GM19372 (cell line): ENCODE data around the gene FHOD3.
A peak's percentile ranks its signal among the peaks of the same experiment; 100 is the strongest.

Source experiments
- ATAC-seq: cut with Tn5 transposase; IDR thresholded peaks from one replicate; pipeline ENCODE4 v1.9.1; 2021; ENCODE audit warnings: mild to moderate bottlenecking, low read depth, moderate library complexity; ENCODE audit not compliant: unreplicated experiment

The FHOD3 gene

DNA sequence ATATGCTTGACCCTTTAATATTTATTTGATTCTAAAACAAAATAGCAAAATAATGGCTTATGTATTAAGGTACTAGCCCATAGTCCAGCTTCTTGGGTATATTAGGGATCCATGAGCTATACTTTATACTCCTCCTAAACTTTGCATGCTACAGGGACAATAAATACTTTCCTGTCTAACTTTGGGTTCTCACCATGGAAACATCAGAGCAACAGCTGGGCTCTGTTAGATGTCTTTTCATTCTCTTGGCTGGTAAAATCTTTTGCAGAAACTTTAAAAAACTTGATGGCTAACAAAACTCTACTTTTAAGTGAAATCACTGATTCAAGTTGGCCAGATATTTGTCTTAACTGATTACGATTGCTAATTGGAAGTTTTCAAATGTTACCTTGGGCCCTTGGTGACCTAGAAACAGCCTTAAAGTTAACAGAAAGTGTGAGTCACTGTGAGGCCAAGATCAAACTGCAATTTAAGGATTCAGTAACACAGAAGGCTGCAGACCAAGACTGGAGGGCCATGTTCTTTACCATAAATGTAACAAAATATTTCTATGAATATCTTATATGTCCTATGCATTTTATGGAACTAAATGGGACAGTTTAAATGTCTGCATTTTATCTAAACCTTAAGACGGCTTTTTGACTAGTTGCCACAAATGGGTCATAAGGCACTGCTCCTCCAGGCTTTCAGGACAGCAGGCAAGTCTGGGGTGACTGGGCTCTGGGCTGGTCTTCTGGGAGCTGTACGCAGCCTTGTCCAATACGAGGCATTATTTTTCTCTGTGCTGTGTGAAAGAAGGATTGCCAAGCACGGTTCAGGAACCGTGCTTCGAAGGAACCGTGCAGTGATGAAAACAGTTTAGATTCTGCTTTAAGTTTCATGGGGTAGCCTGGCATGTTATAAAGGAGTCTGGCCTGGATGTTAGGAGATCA lies 342.8 kb downstream of the FHOD3 start:
- ATAC-seq: no peak

DNA sequence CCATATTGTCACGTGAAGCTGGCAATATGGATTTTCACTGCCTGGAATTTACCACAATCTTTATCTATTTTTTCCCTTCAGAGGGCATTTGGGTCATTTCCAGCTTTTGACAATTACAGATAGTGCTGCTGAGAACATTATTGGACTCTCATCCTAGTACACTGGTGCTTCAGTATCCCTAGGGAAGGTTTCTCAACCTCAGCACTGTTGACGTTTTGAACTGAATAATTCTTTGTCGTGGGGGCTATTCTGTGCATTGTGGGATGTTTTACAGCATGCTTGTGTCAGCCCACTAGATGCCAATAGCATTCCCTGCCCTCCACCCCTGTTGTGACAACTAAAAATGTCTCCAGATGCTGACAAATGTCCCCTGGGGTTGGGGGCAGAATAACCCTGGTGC lies 345.5 kb downstream of the FHOD3 start:
- no peak for ATAC-seq

DNA sequence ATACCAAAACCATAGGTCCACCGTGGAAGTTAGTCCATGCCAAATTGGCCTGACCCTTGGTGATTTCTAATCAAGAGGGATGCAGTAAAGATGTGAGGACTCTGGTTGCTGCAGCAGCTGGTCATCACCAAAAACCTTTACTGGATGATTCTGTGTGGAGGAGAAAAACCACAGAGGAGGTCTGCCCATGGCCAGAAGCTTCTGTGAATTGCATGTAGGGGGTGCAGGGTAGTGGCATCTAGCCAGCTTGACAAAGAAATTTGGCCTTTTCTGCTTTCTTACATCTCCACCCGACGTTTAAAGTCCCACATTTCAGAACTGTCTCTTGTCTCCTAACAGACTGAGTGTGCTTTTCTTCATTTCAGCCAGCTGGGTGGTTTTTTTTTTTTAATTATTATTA lies 351.3 kb downstream of the FHOD3 start:
- ATAC-seq: no peak

DNA sequence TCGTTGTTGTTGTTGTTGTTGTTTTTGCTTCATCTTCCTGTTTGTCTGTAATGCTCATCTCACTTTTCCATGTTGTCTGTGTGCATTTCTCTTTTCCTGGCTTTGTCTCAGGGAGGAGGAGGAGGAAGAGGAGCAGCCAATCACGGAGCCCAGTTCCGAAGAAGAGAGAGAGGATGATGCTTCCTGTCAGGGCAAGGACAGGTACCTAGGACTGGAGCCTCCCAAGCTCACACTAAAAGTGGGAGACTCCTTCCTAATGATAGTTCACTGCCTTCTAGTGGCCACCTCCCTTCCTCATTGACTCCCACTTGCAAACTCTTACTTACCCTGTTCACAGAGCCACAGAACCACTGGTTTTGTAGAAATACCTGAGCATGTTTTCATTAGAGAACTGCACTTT lies 351.7 kb downstream of the FHOD3 start:
- ATAC-seq: no peak

GRCh38 chr18:36650266-36650665 lies 352.8 kb downstream of the FHOD3 start:
- ATAC-seq: no peak

DNA sequence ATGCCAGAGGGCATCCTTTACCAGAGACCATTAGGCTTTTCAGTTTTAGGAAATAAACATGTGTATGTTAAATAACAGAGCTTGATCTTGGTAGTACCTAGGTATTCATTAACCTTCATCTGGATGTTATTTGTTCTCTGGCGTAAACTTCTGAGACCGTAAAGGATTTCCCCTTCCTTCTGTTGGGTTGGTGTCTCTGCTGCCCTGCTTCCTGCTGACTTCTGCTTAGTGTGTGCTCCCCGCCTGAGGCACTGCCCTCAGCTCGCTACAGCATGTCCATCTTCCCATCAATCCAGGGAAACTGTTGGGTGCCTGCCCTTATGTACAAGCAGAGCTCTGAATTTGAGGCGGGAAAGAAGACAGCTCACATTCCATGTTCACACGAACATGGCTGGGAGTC lies 353.4 kb downstream of the FHOD3 start:
- ATAC-seq: peak; percentile 76

GRCh38 chr18:36652503-36652902 lies 355.0 kb downstream of the FHOD3 start:
- ATAC-seq: no peak

- no peak for ATAC-seq
These were observed 355.8 kb downstream of the FHOD3 start for GRCh38 chr18:36653141-36653869.

DNA sequence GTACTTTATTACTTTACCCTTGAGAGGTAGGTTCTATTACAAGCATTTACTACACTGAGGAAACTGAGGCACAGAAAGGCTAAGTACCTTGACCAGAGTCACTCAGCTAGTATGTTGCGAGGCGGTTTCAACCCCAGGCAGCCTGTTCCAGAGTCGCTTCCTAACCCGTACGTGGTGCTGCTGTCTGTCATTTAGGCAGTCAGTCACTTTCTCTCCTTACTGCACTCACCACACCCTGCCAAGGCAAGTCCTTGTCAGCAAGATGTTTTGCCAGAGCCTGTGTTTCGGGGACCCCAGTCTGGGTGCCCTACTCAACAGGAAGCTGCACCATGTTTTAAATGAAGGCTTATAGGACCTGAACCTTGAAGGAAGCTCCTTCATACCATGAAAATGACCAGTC lies 356.4 kb downstream of the FHOD3 start:
- no peak for ATAC-seq

- ATAC-seq: no peak
These were observed 357.6 kb downstream of the FHOD3 start for GRCh38 chr18:36655074-36655473.

DNA sequence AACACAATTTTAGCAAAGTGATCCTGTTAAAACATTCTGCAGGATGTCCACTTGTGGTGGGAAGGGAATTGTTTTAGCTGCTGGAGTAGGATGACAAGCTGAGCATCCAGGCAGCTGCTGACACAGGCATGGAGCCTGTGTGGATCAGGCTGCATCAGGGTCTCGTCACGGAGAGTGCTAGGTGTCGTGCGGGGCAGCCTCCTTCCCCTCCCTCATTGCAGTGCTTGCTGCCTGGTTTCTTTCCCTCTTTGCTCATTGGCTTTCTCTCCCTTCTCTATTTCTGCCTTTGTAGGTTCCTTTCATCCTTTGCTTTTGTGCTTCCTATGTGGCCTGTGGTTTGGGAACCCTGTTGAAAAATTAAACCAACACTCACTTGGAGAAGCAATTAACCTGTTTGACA lies 358.4 kb downstream of the FHOD3 start:
- ATAC-seq: no peak

DNA sequence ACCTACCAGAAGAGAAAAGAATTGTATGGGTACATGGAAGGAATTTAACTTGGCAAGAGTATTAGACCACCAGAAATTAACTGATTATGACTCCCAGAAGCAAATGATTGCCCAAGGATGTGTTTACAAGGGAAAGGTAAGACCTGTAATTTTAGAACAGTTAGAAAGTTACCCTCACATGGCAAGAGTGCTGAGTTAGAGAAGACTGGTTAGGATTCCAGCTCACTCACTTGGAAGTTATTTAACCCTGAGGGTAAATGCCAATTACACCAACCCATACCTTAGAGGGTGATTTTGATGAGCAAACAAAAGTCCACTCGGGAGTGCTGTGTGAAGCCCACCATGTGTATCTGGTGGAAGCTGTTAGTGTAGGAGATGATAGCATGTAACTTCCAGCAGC lies 361.1 kb downstream of the FHOD3 start:
- no peak for ATAC-seq

DNA sequence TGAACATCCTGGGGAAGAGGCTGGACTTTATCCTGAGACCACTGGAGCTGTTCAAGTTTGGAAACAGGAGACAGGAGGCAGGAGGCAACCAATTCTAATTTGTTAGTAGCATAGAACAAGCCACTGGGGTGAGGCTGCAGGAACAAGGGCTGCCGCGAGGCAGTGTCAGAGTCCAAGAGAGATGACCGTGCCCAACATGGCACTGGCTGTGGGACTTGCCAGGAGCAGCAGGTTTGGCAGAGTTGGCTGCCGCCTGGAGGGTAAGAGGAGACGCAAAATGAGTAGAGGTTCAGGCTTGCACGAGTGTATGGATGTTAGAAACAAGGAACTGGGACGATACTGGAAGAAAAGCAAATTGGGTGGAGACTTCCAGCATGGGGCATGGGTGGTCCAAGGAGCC lies 362.8 kb downstream of the FHOD3 start:
- ATAC-seq: no peak

- ATAC-seq: no peak
These were observed 364.5 kb downstream of the FHOD3 start for GRCh38 chr18:36661999-36662398.

DNA sequence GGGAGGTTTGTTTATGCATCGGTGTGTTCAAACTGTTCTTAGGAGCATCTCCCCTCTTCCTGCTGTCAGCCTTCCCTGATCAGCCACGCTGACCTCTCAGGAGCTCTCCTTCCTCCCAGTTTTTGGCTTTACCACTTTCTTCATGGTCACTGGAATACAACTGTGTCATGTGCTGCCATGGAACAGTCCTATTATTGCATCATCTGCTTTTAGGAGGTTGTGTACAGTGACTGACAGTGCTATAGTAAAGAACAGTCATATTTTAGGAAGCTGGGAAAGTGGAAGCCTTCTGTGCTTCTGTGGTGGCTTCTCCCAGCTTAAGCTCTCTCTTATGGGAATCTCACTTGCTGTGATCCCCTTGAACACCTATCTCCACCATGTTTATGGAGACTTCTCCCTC lies 365.8 kb downstream of the FHOD3 start:
- ATAC-seq: no peak

- ATAC-seq: no peak
These were observed 368.4 kb downstream of the FHOD3 start for GRCh38 chr18:36665952-36666351.

GRCh38 chr18:36667811-36668210 lies 370.3 kb downstream of the FHOD3 start:
- no peak for ATAC-seq

- no peak for ATAC-seq
These were observed 370.8 kb downstream of the FHOD3 start for GRCh38 chr18:36668349-36668748.

- ATAC-seq: peak; percentile 77
These were observed 375.2 kb downstream of the FHOD3 start for GRCh38 chr18:36672437-36673344.

- ATAC-seq: no peak
These were observed 375.9 kb downstream of the FHOD3 start for GRCh38 chr18:36673452-36673851.

- ATAC-seq: no peak
These were observed 377.6 kb downstream of the FHOD3 start for GRCh38 chr18:36675076-36675475.
